Liver (tissue), 9 donors: ENCODE data around the gene NFATC1. TPM values are rescaled to one million over a fixed set of nuclear protein-coding genes. Genes with fewer than 3 reads are reported as not detected.

Experiments used
- DNase-seq: peaks from one replicate; pipeline ENCODE4 v3.0.0-alpha.2; 2017; ENCODE audit warnings: low spot score
- H3K27ac ChIP-seq, 2 donors: one replicate each; pipeline ENCODE4 v1.7.0; 2013; ENCODE audit warnings: inconsistent platforms in 2 of 2, low read length in 2 of 2, control low read depth in 1 of 2, low read depth in 1 of 2, mild to moderate bottlenecking in 1 of 2
- H3K27me3 ChIP-seq, 4 donors: one replicate each; pipeline versions ENCODE4 v1.6.1 to v1.7.0; 2013; ENCODE audit warnings: low read length in 3 of 4, inconsistent platforms in 1 of 4, mild to moderate bottlenecking in 1 of 4, moderate library complexity in 1 of 4; ENCODE audit not compliant: control insufficient read depth in 4 of 4, insufficient read depth in 4 of 4
- H3K36me3 ChIP-seq, 4 donors: one replicate each; pipeline versions ENCODE4 v1.6.1 to v1.7.0; 2013; ENCODE audit warnings: low read length in 3 of 4, mild to moderate bottlenecking in 3 of 4, low read depth in 1 of 4, moderate library complexity in 1 of 4; ENCODE audit not compliant: control insufficient read depth in 4 of 4, insufficient read depth in 3 of 4
- H3K4me1 ChIP-seq, 4 donors: one replicate each; pipeline versions ENCODE4 v1.6.1 to v1.7.0; 2013; ENCODE audit warnings: low read length in 3 of 4, mild to moderate bottlenecking in 3 of 4, moderate library complexity in 1 of 4; ENCODE audit not compliant: control insufficient read depth in 4 of 4, insufficient read depth in 4 of 4
- H3K4me3 ChIP-seq, 3 donors: one replicate each; pipeline versions ENCODE4 v1.6.1 to v1.7.0; 2013; ENCODE audit warnings: low read length in 3 of 3, control low read depth in 1 of 3, low read depth in 1 of 3, mild to moderate bottlenecking in 1 of 3
- H3K9ac ChIP-seq, 2 donors: one replicate each; pipeline ENCODE4 v1.7.0; 2013; ENCODE audit warnings: low read length in 2 of 2, mild to moderate bottlenecking in 2 of 2, moderate library complexity in 2 of 2, control low read depth in 1 of 2, low read depth in 1 of 2
- H3K9me3 ChIP-seq, 4 donors: one replicate each; pipeline versions ENCODE4 v1.6.1 to v1.7.0; 2013; ENCODE audit warnings: low read length in 3 of 4; ENCODE audit not compliant: control insufficient read depth in 4 of 4
- ATF3 ChIP-seq: IDR thresholded peaks from 2 replicates; pipeline ENCODE4 v1.6.1; 2016; ENCODE audit warnings: antibody characterized with exemption
- CTCF ChIP-seq: fragments of 150-350 bp; IDR thresholded peaks from 2 replicates; pipeline ENCODE4 v1.5.1; 2017; ENCODE audit warnings: improper control_type of control experiment, low read depth, low read length; ENCODE audit not compliant: missing input control
- EGR1 ChIP-seq, 2 donors: IDR thresholded peaks; 2 replicates each; pipeline ENCODE4 v1.6.1; 2016 to 2018; ENCODE audit warnings: antibody characterized with exemption in 2 of 2, low read depth in 2 of 2
- FOXA1 ChIP-seq: IDR thresholded peaks from 2 replicates; pipeline ENCODE4 v1.6.1; 2016; ENCODE audit warnings: antibody characterized with exemption
- FOXA2 ChIP-seq: IDR thresholded peaks from 2 replicates; pipeline ENCODE4 v1.6.1; 2016; ENCODE audit warnings: antibody characterized with exemption
- GABPA ChIP-seq, 2 donors: IDR thresholded peaks in 1 of 2; conservative IDR thresholded peaks in 1 of 2; 2 replicates each; pipeline ENCODE4 v1.6.1; 2016; ENCODE audit warnings: antibody characterized with exemption in 2 of 2, mild to moderate bottlenecking in 1 of 2, moderate library complexity in 1 of 2
- HNF4A ChIP-seq, 2 donors: conservative IDR thresholded peaks; 2 replicates each; pipeline ENCODE4 v1.6.1; 2016; ENCODE audit warnings: antibody characterized with exemption in 2 of 2, mild to moderate bottlenecking in 2 of 2
- HNF4G ChIP-seq: IDR thresholded peaks from 2 replicates; pipeline ENCODE4 v1.6.1; 2016; ENCODE audit warnings: antibody characterized with exemption
- JUND ChIP-seq, 2 donors: IDR thresholded peaks; 2 replicates each; pipeline ENCODE4 v1.6.1; 2016; ENCODE audit warnings: antibody characterized with exemption in 2 of 2
- NR2F2 ChIP-seq: IDR thresholded peaks from 2 replicates; pipeline ENCODE4 v1.6.1; 2016; ENCODE audit warnings: antibody characterized with exemption
- RAD21 ChIP-seq, 2 donors: IDR thresholded peaks; 2 replicates each; pipeline ENCODE4 v1.6.1; 2016; ENCODE audit warnings: antibody characterized with exemption in 2 of 2, mild to moderate bottlenecking in 2 of 2
- REST ChIP-seq: IDR thresholded peaks from 2 replicates; pipeline ENCODE4 v1.6.1; 2016; ENCODE audit warnings: antibody characterized with exemption, mild to moderate bottlenecking
- SP1 ChIP-seq: IDR thresholded peaks from 2 replicates; pipeline ENCODE4 v1.6.1; 2018; ENCODE audit warnings: antibody characterized with exemption, mild to moderate bottlenecking
- TAF1 ChIP-seq: conservative IDR thresholded peaks from 2 replicates; pipeline ENCODE4 v1.6.1; 2016; ENCODE audit warnings: antibody characterized with exemption, mild to moderate bottlenecking
- YY1 ChIP-seq: IDR thresholded peaks from 2 replicates; pipeline ENCODE4 v1.6.1; 2016; ENCODE audit warnings: antibody characterized with exemption, mild to moderate bottlenecking
- ZBTB33 ChIP-seq: IDR thresholded peaks from 2 replicates; pipeline ENCODE4 v1.6.1; 2016; ENCODE audit warnings: antibody characterized with exemption
- WGBS: extraction: QIAGEN DNeasy Blood & Tissue Kit; methylation state at CpG from one replicate; pipeline ENCODE4 v1.1.7; 2013; 5-methylcytosine and 5-hydroxymethylcytosine counted together
- polyA plus RNA-seq, 2 donors: library from polyadenylated mRNA; stranded (reverse) in 1 of 2; unstranded in 1 of 2; fragments of 200-250 nt in 1 of 2; fragments of >200 nt in 1 of 2; fragmentation: Nextera tagmentation in 1 of 2; extraction: Ambion mirVana in 1 of 2; gene quantifications; one replicate each; pipeline versions ENCODE4 v1.2.1 to v1.2.3, GENCODE V29; 2013 to 2015
- total RNA-seq, 2 donors: library from RNA; depleted of rRNA; stranded (reverse); fragments of >200 nt; gene quantifications; one replicate each; pipeline ENCODE4 v1.2.3, GENCODE V29; 2014
- donor health status: healthy.
- donor health status: healthy.
- donor health status: healthy.
- donor health status: healthy.
- donor health status: healthy.

Gene NFATC1
- total and polyA plus RNA-seq, 4 donors, result 0.57 to 2.2 (median 1.3) TPM

GRCh38 chr18:79440316-79441110, 44.8 kb downstream of the NFATC1 start:
- TF ChIP-seq REST (no peak), HNF4A (conservative IDR thresholded peaks at IDR 0.05) (no peak), FOXA2 (no peak), GABPA (IDR thresholded peaks at IDR 0.05 in 1 of 2, conservative IDR thresholded peaks at IDR 0.05 in 1 of 2) (no peak)
- Histone ChIP-seq H3K9ac (no peak overlapping the region), H3K36me3 (no peaks in the 10 kb centered on the region), H3K4me3 (no peak overlapping the region), H3K4me1 (no peaks in the 10 kb centered on the region), H3K9me3 (no peaks in the 10 kb centered on the region), H3K27me3 (no peaks in the 10 kb centered on the region), H3K27ac (no peak overlapping the region)
- no peak for DNase-seq
- WGBS, result 87% methylated on average over 31 of the region's 31 CpGs

GRCh38 chr18:79441420-79441819, 45.7 kb downstream of the NFATC1 start:
- H3K4me3 ChIP-seq, result no peak overlapping the region
- no peaks in the 10 kb centered on the region for H3K4me1 ChIP-seq
- H3K27me3 ChIP-seq, result no peaks in the 10 kb centered on the region
- TF ChIP-seq CTCF, result no peak
- no peak for DNase-seq
- no peak overlapping the region for H3K9ac ChIP-seq
- no peaks in the 10 kb centered on the region for H3K36me3 ChIP-seq
- no peaks in the 10 kb centered on the region for H3K9me3 ChIP-seq
- no peak overlapping the region for H3K27ac ChIP-seq
- WGBS, result 94% methylated on average over 16 of the region's 16 CpGs

GRCh38 chr18:79442508-79443221, 46.9 kb downstream of the NFATC1 start:
- Histone ChIP-seq H3K4me3 (no peak overlapping the region), H3K27me3 (no peaks in the 10 kb centered on the region), H3K36me3 (no peaks in the 10 kb centered on the region), H3K4me1 (no peaks in the 10 kb centered on the region), H3K9me3 (no peaks in the 10 kb centered on the region), H3K27ac (no peak overlapping the region), H3K9ac (no peak overlapping the region)
- no peak for DNase-seq
- 86% methylated on average over 29 of the region's 29 CpGs for WGBS
- TF ChIP-seq GABPA (IDR thresholded peaks at IDR 0.05 in 1 of 2, conservative IDR thresholded peaks at IDR 0.05 in 1 of 2), result no peak
- no peak for TF ChIP-seq RAD21 (IDR thresholded peaks at IDR 0.05)
- no peak for TF ChIP-seq EGR1 (IDR thresholded peaks at IDR 0.05; ENCODE audit: low read depth in 2 of 2)
- no peak for TF ChIP-seq ATF3
- no peak for TF ChIP-seq HNF4A (conservative IDR thresholded peaks at IDR 0.05)
- TF ChIP-seq CTCF, result no peak
- TF ChIP-seq YY1, result no peak
- TF ChIP-seq NR2F2, result no peak
- TF ChIP-seq HNF4G, result no peak
- no peak for TF ChIP-seq JUND (IDR thresholded peaks at IDR 0.05)
- TF ChIP-seq ZBTB33, result no peak
- no peak for TF ChIP-seq FOXA1
- no peak for TF ChIP-seq SP1
- no peak for TF ChIP-seq TAF1
